GM12878 (cell line): Measurements from ENCODE around the gene G3BP1. TPM values are rescaled to one million over a fixed set of nuclear protein-coding genes. Genes with fewer than 3 reads are reported as not detected.
A peak's percentile ranks its signal among the peaks of the same experiment; 100 is the strongest.

ENCODE experiments used
- ATAC-seq: fragments of 200-7000 bp; cut with Tn5 transposase; 3 replicates; pipeline ENCODE4 v1.9.1; 2020; ENCODE audit warnings: mild to moderate bottlenecking, moderate library complexity
- BruUV-seq: library from RNA; stranded (reverse); fragments of 400-500 nt; replicated peaks from 2 replicates; lab custom pipeline; 2021; lab: Mats Ljungman, UMichigan
- CTCF ChIA-PET: fragments of 300-600 bp; sonication (Branson Sonifier 250); formaldehyde crosslinking; extraction: SDS; loops from one replicate; lab custom pipeline; 2021; ENCODE audit warnings: inconsistent platforms; lab: Yijun Ruan, JAX
- POLR2A ChIA-PET: fragments of 350-600 bp; formaldehyde crosslinking; extraction: SDS; loops from one replicate; lab custom pipeline; 2021; ENCODE audit warnings: inconsistent platforms; lab: Charles Lee
- RAD21 ChIA-PET: fragments of 300-600 bp; sonication (Branson Sonifier 250); formaldehyde crosslinking; loops from one replicate; lab custom pipeline; 2023; ENCODE audit warnings: antibody characterized with exemption; ENCODE audit not compliant: unreplicated experiment; lab: Charles Lee
- SMC1A ChIA-PET: fragments of 300-600 bp; sonication (Branson Sonifier 250); formaldehyde crosslinking; loops from one replicate; lab custom pipeline; 2023; ENCODE audit not compliant: unreplicated experiment, uncharacterized antibody; lab: Charles Lee
- DNase-seq: peaks from one replicate; pipeline ENCODE4 v3.0.0-alpha.2; 2011; ENCODE audit warnings: low read depth, low spot score
- FAIRE-seq: peaks from 3 replicates; lab custom pipeline; 2011; peaks lifted over from hg19 to GRCh38; lab: Jason Lieb, UNC
- H2AFZ ChIP-seq: 2 replicates; pipeline ENCODE4 v1.6.0; 2011; ENCODE audit warnings: low read depth, low read length, control low read depth; ENCODE audit not compliant: control insufficient read depth
- H3K27ac ChIP-seq: 2 replicates; pipeline ENCODE4 v1.5.1; 2011; ENCODE audit warnings: control low read depth; ENCODE audit not compliant: control insufficient read depth, insufficient read depth
- H3K27me3 ChIP-seq, 2 experiments: replicated peaks in 1 of 2; 2 replicates each; pipeline versions ENCODE4 v1.6.0 to v1.6.1; 2011; ENCODE audit warnings: low read length in 1 of 2; ENCODE audit not compliant: control insufficient read depth in 2 of 2, insufficient read depth in 2 of 2
- H3K36me3 ChIP-seq, 2 experiments: 2 replicates each; pipeline ENCODE4 v1.5.1; 2011; ENCODE audit warnings: low read length in 1 of 2; ENCODE audit not compliant: control insufficient read depth in 2 of 2, insufficient read depth in 2 of 2
- H3K4me1 ChIP-seq: 2 replicates; pipeline ENCODE4 v1.6.1; 2011; ENCODE audit warnings: mild to moderate bottlenecking, low read length, moderate library complexity, mixed read lengths; ENCODE audit not compliant: control insufficient read depth, insufficient read depth
- H3K4me2 ChIP-seq: 2 replicates; pipeline ENCODE4 v1.6.0; 2011; ENCODE audit warnings: control low read depth; ENCODE audit not compliant: control insufficient read depth, insufficient read depth
- H3K4me3 ChIP-seq: fragments of 200-600 bp; sonication (generic); 2 replicates; pipeline ENCODE4 v1.5.1; 2016
- H3K79me2 ChIP-seq: 2 replicates; pipeline ENCODE4 v1.6.0; 2011; ENCODE audit warnings: low read length; ENCODE audit not compliant: control insufficient read depth, insufficient read depth
- H3K9ac ChIP-seq: 2 replicates; pipeline ENCODE4 v1.8.0; 2011; ENCODE audit warnings: low read length, control low read depth, mixed read lengths; ENCODE audit not compliant: control insufficient read depth, insufficient read depth
- H3K9me3 ChIP-seq: replicated peaks from 3 replicates; pipeline ENCODE4 v1.5.1; 2011; ENCODE audit warnings: mild to moderate bottlenecking, low read length; ENCODE audit not compliant: control insufficient read depth, insufficient read depth
- H4K20me1 ChIP-seq: 2 replicates; pipeline ENCODE4 v1.6.0; 2011; ENCODE audit not compliant: control insufficient read depth, insufficient read depth
- BCL11A ChIP-seq: IDR thresholded peaks from 2 replicates; pipeline ENCODE4 v1.6.1; 2011; ENCODE audit warnings: low read depth, low read length
- ELK1 ChIP-seq: IDR thresholded peaks from 2 replicates; pipeline ENCODE4 v1.6.1; 2012; ENCODE audit warnings: low read depth, low read length, improper control_type of control experiment
- LARP7 ChIP-seq: fragments of 450-650 bp; IDR thresholded peaks from 2 replicates; pipeline ENCODE4 v1.6.1; 2017; ENCODE audit warnings: mild to moderate bottlenecking
- MEF2A ChIP-seq: IDR thresholded peaks from 2 replicates; pipeline ENCODE4 v1.6.1; 2011; ENCODE audit warnings: low read depth, mild to moderate bottlenecking, low read length, moderate library complexity; ENCODE audit not compliant: insufficient read depth
- NBN ChIP-seq: fragments of 450-650 bp; IDR thresholded peaks from 2 replicates; pipeline ENCODE4 v1.6.1; 2016
- NFYA ChIP-seq: IDR thresholded peaks from 2 replicates; pipeline ENCODE4 v1.6.1; 2011; ENCODE audit warnings: low read depth, mild to moderate bottlenecking, low read length, improper control_type of control experiment, borderline replicate concordance
- NRF1 ChIP-seq: conservative IDR thresholded peaks from 2 replicates; pipeline ENCODE4 v1.6.1; 2011; ENCODE audit warnings: mild to moderate bottlenecking, low read depth, low read length, improper control_type of control experiment
- PAX5 ChIP-seq: IDR thresholded peaks from 2 replicates; pipeline ENCODE4 v1.6.1; 2011; ENCODE audit warnings: low read depth, low read length, borderline replicate concordance
- SIX5 ChIP-seq: IDR thresholded peaks from 2 replicates; pipeline ENCODE4 v1.6.1; 2011; ENCODE audit warnings: mild to moderate bottlenecking, low read depth, low read length, moderate library complexity; ENCODE audit not compliant: severe bottlenecking
- SMAD5 ChIP-seq: IDR thresholded peaks from 2 replicates; pipeline ENCODE4 v1.6.1; 2016; ENCODE audit warnings: antibody characterized with exemption, low read depth
- SRF ChIP-seq, 2 experiments: IDR thresholded peaks; 2 replicates each; pipeline ENCODE4 v1.6.1; 2011; ENCODE audit warnings: low read depth in 2 of 2, low read length in 2 of 2, mild to moderate bottlenecking in 1 of 2, moderate library complexity in 1 of 2
- WRNIP1 ChIP-seq: IDR thresholded peaks from 2 replicates; pipeline ENCODE4 v1.6.1; 2011; ENCODE audit warnings: low read depth, low read length, improper control_type of control experiment, borderline replicate concordance
- YY1 ChIP-seq: IDR thresholded peaks from 2 replicates; pipeline ENCODE4 v1.6.1; 2011; ENCODE audit warnings: low read depth, mild to moderate bottlenecking, low read length
- WGBS: methylation state at CpG from one replicate; pipeline ENCODE4 v1.1.6; 2016; ENCODE audit warnings: low lambda C conversion rate; ENCODE audit not compliant: insufficient replicate concordance, insufficient coverage; ENCODE audit errors: missing lambda C conversion rate; 5-methylcytosine and 5-hydroxymethylcytosine counted together
- in situ Hi-C: fragments of 300-500 bp; cut with MboI; formaldehyde crosslinking; loops from 9 replicates; pipeline ENCODE4 v1.14.3; 2018; ENCODE audit warnings: mixed read lengths
- intact Hi-C: fragments of 100-400 bp; cut with micrococcal nuclease; formaldehyde crosslinking; loops from one replicate; pipeline ENCODE4 v1.14.2; 2022; ENCODE audit not compliant: unreplicated experiment
- polyA plus RNA-seq, 11 experiments: library from polyadenylated mRNA; depleted of rRNA in 4 of 11; unstranded in 6 of 11; stranded (reverse) in 5 of 11; fragments of >200 nt; fragmentation: Nextera tagmentation in 4 of 11; fragmentation: Illumina TruSeq in 1 of 11; extraction: Ambion mirVana in 4 of 11; extraction: Trizol in 1 of 11; gene quantifications; 1 replicate in 1 of 11; 2 replicates in 10 of 11; pipeline versions ENCODE4 v1.2.1 to v1.2.3, GENCODE V29; 2011 to 2016; ENCODE audit warnings: inconsistent platforms in 2 of 11, missing spikeins in 2 of 11, low read depth in 1 of 11
- total RNA-seq, 4 experiments: library from RNA; depleted of rRNA in 3 of 4; stranded (reverse); fragments of >200 nt in 3 of 4; fragmentation: Illumina TruSeq in 1 of 4; extraction: Trizol in 1 of 4; gene quantifications; 2 replicates each; pipeline versions ENCODE4 v1.2.1 to v1.2.3, GENCODE V29; 2013 to 2021
- TF ChIP-seq, protein P1 (sequence below): IDR thresholded peaks from 2 replicates; pipeline ENCODE4 v1.6.1; 2012; ENCODE audit warnings: low read depth, low read length, improper control_type of control experiment

Gene G3BP1
- total and polyA plus RNA-seq, 10 of the 15 experiments (the other 5 are each of a cell fraction or from before 2014, with no cell fraction given) = 49.7 to 438 (median 148) TPM

GRCh38 chr5:151743530-151743929, 28.2 kb upstream of the G3BP1 start:
- TF ChIP-seq NRF1 = no peak
- TF ChIP-seq NFYA = no peak
- TF ChIP-seq LARP7 = no peak
- TF ChIP-seq, all 136 proteins: peak for 0
- H3K36me3 ChIP-seq = peaks cover 5 to 35% of the 10 kb centered on the region in 2 experiments
- POLR2A ChIA-PET = interaction anchor here (0.9 to 4.9 kb wide), 3 partner anchors 11 to 85 kb away, joined by 3 to 36 read pairs (median 3); no protein-coding TSS in a partner anchor
- no TSS peak for BruUV-seq
- RAD21 ChIA-PET = interaction anchor here (7.6 to 11.2 kb wide), 3 partner anchors 23 to 83 kb away, joined by 47 to 207 read pairs (median 125); partner anchors contain the start of gene G3BP1
- H3K79me2 ChIP-seq = peaks cover 13% of the 10 kb centered on the region
- H2AFZ ChIP-seq = no peak overlapping the region
- no peak overlapping the region for H3K4me2 ChIP-seq
- ATAC-seq = no peak
- in situ Hi-C loops = loop anchor here (5.0 to 10.0 kb wide), 3 partner anchors 81 to 296 kb away; partner anchors contain the start of gene SLC36A1
- H4K20me1 ChIP-seq = no peaks in the 10 kb centered on the region
- H3K9me3 ChIP-seq = no peaks in the 10 kb centered on the region
- DNase-seq = no peak
- no peak overlapping the region for H3K4me3 ChIP-seq
- no peak overlapping the region for H3K27ac ChIP-seq
- CTCF ChIA-PET = interaction anchor here (1.5 to 13.9 kb wide), 7 partner anchors 12 to 91 kb away, joined by 3 to 381 read pairs (median 10); partner anchors contain the start of gene G3BP1
- SMC1A ChIA-PET = interaction anchor here (0.6 to 11.1 kb wide), 5 partner anchors 9 to 91 kb away, joined by 3 to 154 read pairs (median 7); no protein-coding TSS in a partner anchor
- no peaks in the 10 kb centered on the region for H3K27me3 ChIP-seq
- no peak overlapping the region for H3K9ac ChIP-seq
- intact Hi-C loops = loop anchor here (5.0 kb wide), 1 partner anchor 246 kb away; no protein-coding TSS in a partner anchor
- FAIRE-seq = no peak
- peaks cover 50% of the 10 kb centered on the region for H3K4me1 ChIP-seq
- WGBS = 100% methylated on average over 1 of the region's 1 CpG

DNA sequence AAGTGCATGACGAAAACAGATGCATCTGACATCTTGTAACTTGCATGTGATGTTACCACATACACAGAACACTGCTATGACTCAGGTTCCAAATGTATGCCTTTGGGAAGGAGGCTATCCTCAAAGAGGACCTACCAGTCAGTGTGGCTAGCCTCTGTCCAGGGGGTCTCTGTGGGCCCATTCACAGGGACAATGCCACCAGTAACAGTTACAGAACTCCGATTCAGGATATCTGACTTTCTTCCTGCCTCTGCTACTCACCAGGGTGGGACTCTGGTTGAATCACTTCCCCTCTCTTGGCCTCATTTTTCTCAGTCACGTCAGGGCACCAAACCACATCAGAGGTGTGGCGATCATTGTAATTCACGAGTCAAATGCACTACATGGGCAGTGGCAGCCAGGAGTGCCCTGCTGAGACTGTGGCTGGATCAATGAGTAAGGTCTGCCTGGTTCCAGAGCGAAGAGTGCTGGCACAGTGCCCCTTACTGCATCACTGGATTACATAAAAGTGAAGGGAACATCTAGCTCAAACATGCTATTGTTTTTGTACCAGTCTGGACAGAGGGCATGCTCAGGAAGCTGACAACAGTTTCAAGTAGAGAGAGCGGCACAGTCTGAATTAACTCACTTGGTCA, 26.6 kb upstream of the G3BP1 start:
- SMC1A ChIA-PET = interaction anchor here (0.6 to 11.1 kb wide), 7 partner anchors 9 to 222 kb away, joined by 3 to 154 read pairs (median 11); no protein-coding TSS in a partner anchor
- WGBS = 37% methylated on average over 7 of the region's 7 CpGs
- 0 out of 2 replicates have a peak overlapping the region, but pooled peaks have one; percentile 15 for H3K4me2 ChIP-seq
- H3K9me3 ChIP-seq = no peaks in the 10 kb centered on the region
- in situ Hi-C loops (loop anchor here (10.0 kb wide), 1 partner anchor 230 kb away; no protein-coding TSS in a partner anchor), intact Hi-C loops (loop anchor here (1.0 kb wide), 1 partner anchor 26 kb away; the partner anchor contains the start of gene G3BP1)
- POLR2A ChIA-PET = interaction anchor here (0.6 to 1.9 kb wide), 4 partner anchors 12 to 84 kb away, joined by 3 to 5 read pairs (median 4); partner anchors contain the start of gene G3BP1
- no peak overlapping the region for H3K4me3 ChIP-seq
- H3K79me2 ChIP-seq = peaks cover 27% of the 10 kb centered on the region
- FAIRE-seq (peak; percentile 44), ATAC-seq (peak; percentile 84), DNase-seq (peak; percentile 71)
- no peak overlapping the region for H3K9ac ChIP-seq
- peaks cover 52% of the 10 kb centered on the region for H3K4me1 ChIP-seq
- RAD21 ChIA-PET = interaction anchor here (1.0 to 11.2 kb wide), 4 partner anchors 25 to 93 kb away, joined by 4 to 207 read pairs (median 86); partner anchors contain the start of gene G3BP1
- H3K27ac ChIP-seq = peak overlapping the region; percentile 66
- H3K27me3 ChIP-seq = no peaks in the 10 kb centered on the region
- H2AFZ ChIP-seq = no peak overlapping the region
- no TSS peak for BruUV-seq
- CTCF ChIA-PET = interaction anchor here (0.6 to 13.9 kb wide), 6 partner anchors 13 to 400 kb away, joined by 3 to 381 read pairs (median 11); partner anchors contain the start of genes ATOX1 and G3BP1
- H4K20me1 ChIP-seq = no peaks in the 10 kb centered on the region
- H3K36me3 ChIP-seq = peaks cover 5 to 35% of the 10 kb centered on the region in 2 experiments
- TF ChIP-seq BCL11A = peak; percentile 80
- TF ChIP-seq NBN = peak; percentile 53; the same call in 1 of the 2 replicates
- no peak for TF ChIP-seq LARP7
- no peak for TF ChIP-seq NRF1
- TF ChIP-seq MEF2A = no peak
- TF ChIP-seq SRF (IDR thresholded peaks at IDR 0.05; ENCODE audit: low read depth in 2 of 2, low read length in 2 of 2) = no peak
- no peak for TF ChIP-seq SIX5
- TF ChIP-seq PAX5 = peak; percentile 32; the same call in 1 of the 2 replicates
- TF ChIP-seq SMAD5 = no peak
- no peak for TF ChIP-seq WRNIP1
- no peak for TF ChIP-seq ELK1
- TF ChIP-seq, protein P1, sequence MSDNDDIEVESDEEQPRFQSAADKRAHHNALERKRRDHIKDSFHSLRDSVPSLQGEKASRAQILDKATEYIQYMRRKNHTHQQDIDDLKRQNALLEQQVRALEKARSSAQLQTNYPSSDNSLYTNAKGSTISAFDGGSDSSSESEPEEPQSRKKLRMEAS = no peak
- TF ChIP-seq YY1 = no peak
